GM18511 (cell line): ENCODE results near the gene XPC.

Experiments used
- ATAC-seq: cut with Tn5 transposase; IDR thresholded peaks from one replicate; pipeline ENCODE4 v1.9.1; 2021; ENCODE audit warnings: mild to moderate bottlenecking, moderate library complexity; ENCODE audit not compliant: unreplicated experiment

XPC gene

DNA sequence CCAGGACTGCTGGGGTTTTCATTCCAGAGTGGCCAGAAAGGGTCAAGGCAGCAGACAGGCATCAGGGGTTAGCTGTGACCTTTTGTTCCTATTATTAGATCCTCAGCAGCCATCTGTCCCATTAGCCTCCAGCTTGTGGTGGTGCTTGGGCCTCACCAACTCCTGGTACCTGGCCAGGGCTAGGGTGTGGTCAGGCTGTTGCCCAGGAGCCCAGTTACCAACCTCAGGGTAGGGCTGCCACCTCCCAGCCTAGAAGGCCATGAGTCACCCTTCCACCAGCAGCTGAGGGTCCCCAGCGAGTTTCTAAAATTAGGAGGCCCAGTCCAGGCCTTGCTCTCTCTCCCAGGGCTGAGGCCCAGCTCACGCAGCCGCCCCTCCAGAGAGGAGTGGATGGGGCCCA lies 41.4 kb downstream of the XPC start:
- ATAC-seq: no peak

DNA sequence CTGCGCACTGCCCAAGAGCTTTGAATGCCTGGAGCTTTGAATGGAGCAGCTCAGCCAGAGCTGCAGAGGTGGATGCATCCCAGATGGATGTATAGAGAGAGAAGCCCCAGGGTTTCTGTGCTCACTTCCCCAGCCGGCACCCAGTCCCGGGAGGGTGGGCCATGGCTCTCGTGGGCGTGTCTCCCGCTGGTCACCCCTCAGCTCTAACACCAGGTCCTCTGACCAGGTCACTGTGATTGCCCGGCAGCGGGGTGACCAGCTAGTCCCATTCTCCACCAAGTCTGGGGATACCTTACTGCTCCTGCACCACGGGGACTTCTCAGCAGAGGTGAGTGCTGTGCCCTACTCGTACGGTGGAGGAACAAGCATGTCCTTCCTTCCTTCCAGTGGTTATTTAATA lies 42.8 kb downstream of the XPC start:
- ATAC-seq: no peak

DNA sequence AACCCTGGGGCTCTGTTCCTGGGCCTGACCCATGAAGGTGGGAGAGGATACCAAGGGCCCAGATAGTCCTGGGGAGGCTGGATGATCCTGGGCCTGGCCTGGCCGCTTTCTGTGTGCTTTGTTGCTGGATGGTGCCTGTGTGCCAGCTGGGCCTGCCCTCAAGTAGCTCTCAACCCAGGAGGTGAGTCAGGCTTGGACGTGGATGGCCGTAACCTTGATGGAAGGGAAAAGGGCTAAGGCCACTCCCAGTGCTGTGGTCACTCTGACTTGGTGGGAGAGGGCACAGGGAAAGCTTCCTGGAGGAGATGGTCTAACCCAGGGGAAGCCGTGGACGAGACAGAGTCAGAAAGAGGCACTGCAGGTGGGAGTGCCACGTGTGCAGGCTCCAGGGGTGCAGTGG lies 44.1 kb downstream of the XPC start:
- no peak for ATAC-seq

DNA sequence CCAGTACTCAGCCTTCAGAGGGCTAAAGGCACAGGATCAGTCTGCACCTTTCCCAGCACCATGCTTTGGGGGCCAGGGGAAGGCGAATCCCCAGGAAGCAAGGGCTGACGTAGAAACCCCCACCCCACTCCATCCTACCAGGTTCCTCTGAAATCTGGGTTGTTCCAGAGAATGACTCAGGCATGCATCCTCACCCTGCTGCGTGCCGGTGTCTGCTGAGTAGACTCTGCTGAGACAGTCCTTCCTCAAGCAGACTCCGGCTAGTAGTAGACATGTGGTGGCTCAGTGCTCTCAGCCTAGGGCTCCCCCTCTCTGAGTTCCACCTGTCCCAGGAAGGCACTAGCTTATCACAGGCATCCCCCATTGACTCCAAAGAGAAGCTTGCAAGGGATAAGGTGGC lies 44.5 kb downstream of the XPC start:
- ATAC-seq: no peak

DNA sequence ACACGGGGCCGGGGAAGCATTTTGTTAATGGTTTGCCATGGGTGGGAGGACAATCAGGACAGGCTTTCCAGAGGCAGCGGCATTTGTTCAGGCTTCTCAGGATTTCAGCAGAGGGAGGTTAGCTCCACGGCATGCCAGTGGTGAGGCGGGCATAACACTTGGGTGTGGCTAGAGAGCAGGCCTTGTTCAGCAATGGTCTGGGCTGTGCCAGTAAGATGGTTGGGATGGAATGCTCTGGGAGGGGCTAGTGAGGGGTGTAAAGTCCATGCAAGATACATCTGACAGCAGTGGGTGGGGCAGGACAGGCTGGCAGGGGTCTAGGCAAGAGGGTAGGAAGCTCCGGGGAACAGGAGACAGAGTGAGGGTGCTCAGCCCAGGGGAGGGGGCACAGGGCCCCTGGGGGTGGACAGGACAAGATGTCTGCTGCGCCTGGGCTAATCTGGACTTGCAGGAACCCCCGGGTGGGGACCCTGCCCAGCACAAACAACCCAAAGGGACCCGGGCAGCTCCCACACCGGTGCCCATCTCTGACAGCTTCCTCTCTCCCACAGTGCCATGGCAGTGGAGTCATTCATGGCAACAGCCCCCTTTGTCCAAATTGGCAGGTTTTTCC lies 45.1 kb downstream of the XPC start:
- ATAC-seq: no peak

DNA sequence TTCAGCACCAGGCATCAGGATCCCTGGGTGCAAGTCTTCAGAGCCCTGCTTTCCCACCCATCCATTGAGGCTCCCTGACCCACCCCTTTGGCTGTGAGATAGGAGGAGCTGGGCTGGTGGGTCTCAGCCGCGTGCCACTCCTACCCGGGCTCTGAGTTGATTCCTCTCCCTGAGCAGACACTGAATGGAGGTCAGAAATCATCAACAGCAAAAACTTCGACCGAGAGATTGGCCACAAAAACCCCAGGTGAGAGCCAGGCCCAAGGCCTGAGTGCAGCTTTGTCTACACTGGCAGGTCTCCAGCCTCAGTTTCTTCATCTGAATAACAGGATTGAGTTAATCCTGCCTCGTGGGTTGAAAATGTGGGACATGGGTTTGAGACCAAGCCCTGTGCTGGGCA lies 45.7 kb downstream of the XPC start:
- no peak for ATAC-seq

DNA sequence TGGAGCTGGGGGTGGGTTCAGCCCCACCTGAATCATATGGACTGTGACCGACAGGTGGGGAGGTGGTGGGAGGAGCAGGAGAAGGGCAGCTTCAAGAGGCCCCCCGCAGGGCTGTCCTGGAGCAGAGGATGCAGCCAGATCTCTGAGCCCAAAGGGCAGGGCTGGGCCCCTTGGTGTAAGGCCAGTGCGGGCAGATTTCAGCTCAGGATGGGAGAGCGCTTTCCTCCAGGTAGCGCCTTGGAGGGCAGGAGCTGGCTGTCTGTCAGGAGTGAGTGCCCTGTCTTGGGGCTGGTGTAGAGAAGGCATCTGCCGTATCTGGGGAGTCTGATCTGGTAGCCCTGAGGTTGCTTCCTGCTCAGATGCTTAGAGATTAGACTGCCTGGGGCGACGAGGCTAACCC lies 46.3 kb downstream of the XPC start:
- ATAC-seq: no peak

DNA sequence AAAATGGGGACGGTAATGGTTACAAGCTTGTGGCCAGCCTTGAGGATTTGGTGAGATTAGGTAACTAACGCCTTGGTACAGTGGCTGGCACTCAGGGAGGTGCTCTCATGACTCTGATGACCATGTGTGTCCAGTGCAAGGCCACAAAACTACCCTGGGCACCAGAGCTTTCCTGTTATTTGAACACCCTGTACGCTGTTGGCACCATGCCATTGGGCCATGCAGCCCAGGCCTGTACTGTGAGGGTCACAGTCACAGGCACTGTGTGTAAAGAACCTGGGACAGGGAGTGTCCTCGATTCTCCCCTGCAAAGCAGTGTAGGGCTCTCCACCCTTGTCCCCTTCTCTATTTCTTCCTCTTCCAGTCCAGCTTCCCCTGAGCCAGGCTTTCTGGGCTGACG lies 47.3 kb downstream of the XPC start:
- ATAC-seq: no peak

DNA sequence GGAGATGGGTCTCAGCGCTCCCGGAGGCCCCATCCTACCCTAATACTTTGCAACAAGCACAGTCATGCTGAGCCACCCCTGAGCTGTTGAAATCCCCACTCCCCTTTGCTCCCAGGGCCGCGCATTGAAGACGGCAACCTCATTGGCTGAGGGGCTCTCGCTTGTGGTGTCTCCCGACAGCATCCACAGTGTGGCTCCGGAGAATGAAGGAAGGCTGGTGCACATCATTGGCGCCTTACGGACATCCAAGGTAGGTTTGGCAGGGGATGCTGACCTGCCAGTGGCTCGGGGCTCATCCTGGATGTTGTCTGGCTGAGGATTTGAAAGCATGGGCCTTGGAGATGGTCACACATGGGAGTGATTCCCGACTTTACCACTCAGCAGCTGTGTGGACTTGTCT lies 47.7 kb downstream of the XPC start:
- no peak for ATAC-seq

DNA sequence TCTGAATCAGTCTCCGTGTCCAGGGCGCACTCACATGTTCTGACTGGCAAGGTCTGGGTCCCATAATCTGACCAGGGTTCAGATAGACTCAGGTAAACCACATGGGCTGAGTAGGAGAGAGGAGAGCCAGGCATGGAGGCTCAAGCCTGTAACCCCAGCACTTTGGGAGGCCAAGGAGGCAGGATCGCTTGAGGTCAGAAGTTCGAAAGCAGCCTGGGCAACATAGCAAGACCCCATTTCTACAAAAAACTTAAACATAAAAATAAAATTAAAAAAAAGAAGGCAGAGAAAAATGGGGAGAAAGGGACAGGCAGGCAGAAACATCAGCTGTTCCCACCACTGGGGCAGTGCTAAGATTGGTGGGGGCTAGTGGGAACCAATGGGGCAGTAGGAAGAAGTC lies 48.2 kb downstream of the XPC start:
- ATAC-seq: no peak

DNA sequence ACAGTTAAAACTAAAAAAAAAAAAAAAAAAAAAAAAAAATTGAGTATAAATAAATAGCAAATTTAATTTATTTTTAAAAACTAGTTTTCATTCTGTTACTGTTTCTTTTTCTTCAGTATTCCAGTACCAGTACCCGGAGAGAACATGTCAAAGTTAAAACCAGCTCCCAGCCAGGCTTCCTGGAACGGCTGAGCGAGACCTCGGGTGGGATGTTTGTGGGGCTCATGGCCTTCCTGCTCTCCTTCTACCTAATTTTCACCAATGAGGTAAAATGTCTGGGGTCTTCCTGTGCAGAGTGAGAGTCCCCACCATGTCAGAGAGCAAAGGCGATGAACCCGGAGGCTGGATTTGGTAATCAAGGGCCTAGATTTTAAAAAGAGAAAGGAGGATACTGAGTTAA lies 49.1 kb downstream of the XPC start:
- ATAC-seq: no peak

DNA sequence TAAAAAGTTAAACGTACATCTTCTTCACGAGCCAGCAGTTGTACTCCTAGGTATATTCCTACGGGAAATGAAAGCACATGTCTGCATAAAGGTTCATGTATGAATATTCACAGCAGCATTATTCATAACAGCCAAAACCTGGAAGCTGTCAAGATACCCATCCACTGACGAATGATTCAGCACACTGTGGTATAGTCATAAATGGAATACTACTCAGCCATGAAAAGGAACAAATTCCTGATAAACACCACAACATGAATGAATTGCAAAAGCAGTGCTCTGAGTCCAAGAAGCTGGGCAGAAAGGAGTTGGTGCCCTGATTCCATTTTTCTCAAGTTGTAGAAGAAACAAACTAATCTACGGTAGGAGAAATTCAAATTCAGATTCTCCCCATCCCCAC lies 49.7 kb downstream of the XPC start:
- ATAC-seq: no peak

DNA sequence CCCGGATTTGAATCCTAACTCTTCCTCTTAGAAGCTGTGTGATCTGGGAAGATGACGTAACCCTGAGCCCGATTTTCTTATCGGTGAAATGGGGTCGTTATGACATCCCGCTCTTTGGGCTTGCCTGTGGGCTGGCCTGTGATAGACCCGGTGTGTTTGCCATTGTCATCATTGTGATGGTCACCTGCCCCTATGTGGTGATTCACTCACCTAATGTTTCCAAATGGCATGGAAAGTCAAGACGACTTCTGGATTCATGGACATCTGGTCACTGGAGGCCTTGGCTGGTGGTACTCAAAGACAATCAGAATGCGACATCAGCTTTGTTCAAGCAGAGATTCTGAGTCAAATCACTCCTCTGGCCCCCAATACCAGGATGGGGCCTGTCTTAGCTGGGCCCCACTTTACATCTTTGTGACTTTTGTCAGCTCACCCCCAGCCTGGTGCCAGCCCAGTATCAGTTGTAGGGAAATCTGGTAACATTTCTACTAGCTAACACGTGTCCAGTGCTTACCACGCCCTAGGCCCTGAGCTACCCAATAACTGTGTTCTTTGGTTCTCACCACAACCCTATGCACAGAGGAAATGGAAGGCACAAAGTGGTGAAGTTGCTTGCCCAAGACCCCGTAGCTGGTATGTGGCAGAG lies 50.8 kb downstream of the XPC start:
- no peak for ATAC-seq

DNA sequence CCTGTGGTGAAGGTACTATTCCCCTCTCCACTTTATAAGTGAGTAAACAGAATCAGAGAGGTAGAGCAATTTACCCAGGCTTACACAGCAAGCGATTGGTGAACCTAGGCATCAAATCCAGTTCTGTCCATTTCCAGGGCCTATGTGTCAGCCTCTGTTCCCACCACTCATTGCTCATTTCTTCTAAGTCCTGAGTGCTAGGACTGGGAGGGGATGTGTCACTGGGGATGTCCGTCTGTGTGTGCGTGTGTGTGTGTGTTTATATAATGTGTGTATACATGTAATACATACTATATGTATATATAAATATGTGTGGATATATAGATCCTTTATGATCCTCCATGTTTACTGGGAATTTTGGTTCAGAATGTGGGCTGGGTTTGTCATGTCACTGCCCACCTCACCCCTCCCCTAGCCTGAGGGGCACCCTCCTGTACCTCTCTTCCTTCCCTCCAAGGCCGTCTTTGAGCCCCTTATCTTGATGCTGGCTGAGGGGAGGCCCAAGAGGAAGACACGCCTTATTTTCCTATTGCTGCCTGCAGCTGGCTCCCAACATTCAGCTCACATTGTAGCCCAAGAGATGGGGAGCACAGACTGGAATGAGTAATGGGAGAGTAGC lies 51.4 kb downstream of the XPC start:
- no peak for ATAC-seq

DNA sequence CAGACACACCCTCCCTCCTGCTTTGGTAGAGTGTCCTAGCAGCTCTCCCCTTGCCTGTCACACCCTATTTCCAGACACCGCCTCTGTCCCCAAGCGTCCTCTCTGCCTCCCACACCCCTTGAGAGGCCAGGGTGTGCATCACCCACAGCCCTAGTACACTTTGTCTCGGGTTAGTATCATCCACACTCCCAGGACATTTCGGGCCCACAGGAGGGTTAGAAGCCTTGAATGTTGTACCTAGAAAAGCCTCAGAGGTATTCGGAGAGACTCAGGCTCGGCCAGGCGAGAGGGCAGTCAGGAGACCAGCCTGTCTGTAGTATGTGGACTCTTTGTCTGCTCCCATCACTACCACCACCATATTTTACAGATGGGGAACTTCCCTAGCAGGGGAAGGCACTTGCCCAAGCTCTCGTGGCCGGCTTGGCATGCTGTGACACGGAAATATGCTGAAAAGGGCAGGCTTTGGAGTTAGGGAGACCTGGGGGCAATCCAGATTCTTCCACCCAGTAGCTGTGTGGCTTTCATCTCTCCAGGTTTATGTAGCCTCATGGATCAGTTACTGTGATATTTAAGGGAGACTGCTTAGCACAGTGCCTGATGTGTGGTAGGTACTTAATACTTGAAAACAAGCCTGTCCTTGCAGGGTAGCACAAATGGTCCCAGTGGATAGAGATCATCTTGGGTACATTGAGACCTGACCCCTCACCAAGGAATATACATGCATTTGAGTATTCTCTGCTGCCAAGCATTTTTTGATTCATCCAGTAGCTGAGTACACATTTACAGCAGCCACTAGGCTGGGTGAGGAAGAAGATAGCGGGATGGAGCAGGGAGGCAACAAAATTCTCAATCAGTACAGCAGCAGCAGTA lies 52.1 kb downstream of the XPC start:
- no peak for ATAC-seq

DNA sequence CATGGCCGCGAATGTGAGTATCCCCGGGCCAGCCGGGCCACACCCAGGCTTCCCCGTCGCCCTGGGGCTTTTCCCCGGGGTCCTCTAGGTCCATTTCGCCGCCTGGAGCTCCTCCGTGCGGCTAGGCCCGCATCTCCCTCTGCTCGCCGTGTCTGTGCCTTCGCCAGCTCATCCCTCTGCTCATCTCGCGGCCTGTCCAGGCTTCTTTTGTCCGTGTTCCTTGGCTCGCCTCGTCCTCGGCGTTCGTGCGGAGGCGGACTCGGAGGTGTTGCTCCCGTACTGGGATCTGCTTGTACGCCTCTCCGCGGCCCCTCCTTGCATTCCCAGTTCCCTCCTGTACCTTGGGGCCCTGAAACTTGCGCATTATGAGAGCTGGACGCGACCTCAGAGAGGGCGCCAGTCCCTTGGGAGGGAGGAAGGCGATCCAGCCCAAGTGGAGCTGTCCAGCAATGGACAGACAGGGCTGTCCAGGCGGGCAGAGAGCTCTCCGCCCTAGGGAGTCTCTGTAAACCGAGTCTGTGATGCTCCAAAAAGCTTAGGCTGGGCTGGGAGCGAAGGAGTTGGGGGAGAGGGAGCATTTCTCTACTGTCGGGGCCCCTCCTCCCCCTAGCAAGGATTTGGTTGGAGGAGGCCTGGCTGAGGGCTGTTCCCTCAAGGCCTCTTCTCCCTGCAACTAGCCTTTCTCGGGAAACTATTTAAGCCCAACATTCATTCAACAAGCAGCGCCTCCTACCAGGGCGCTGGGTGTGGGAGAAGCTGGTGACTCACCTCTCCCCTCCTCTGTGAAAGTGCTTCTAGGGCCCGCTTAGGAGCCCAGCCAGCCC lies 53.0 kb downstream of the XPC start:
- peak; percentile 30 for ATAC-seq

DNA sequence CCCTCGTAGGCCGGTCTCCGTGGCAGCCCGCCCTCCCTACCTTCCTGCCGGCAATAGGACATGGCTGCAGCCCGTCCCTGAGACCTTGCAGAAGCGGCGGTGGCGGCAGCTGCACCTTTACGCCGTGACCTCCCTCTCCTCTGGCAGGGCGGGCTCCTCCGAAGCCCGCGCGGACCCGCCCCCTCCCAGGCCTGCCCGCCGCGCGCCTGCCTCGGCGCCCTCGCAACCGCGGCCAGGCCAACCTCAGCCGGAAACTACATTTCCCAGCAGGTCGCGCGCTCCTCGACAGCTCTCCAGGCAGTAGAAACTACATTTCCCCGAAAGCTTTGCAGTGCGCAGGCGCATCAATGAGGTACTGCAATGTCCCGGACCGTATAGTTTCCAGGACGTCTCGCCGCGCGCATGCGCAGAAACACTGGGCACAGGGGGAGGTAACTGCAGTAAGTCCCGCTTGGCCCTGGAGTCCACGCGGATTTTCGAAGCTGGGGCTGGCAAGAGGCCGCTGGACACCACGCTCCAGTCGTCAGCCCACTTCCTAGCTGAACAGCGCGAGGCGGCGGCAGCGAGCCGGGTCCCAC lies 53.7 kb downstream of the XPC start, which contains the start of the genes CHCHD4 and TMEM43:
Gene CHCHD4 (minus strand): TSS at position 256 of the 578 bp plus-strand sequence. CDS start 194 bp downstream, at position 62.
Gene TMEM43 (plus strand): TSS at position 438 of the 578 bp plus-strand sequence. CDS start 142 bp downstream, outside the sequence.
- ATAC-seq: peak; percentile 87

DNA sequence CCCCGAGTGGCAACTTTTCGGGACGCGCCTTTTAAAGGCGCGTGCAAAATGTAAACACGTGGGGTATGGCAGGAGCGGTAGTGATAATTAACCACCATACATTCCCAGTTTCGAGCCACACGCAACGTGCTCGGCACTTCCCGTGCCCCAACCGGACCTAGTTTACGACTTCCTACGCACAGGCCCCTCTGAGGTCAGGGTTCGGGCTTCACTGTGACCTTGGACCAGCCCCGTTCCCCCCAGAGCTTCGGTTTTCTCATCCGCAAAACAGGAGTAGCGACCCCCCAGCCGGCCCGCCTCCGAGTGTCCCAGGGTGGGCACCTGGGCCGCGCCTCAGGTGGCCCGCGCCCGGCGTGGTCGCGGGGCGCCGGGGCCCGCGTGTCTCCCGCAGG lies 54.2 kb downstream of the XPC start:
- peak; percentile 64 for ATAC-seq

DNA sequence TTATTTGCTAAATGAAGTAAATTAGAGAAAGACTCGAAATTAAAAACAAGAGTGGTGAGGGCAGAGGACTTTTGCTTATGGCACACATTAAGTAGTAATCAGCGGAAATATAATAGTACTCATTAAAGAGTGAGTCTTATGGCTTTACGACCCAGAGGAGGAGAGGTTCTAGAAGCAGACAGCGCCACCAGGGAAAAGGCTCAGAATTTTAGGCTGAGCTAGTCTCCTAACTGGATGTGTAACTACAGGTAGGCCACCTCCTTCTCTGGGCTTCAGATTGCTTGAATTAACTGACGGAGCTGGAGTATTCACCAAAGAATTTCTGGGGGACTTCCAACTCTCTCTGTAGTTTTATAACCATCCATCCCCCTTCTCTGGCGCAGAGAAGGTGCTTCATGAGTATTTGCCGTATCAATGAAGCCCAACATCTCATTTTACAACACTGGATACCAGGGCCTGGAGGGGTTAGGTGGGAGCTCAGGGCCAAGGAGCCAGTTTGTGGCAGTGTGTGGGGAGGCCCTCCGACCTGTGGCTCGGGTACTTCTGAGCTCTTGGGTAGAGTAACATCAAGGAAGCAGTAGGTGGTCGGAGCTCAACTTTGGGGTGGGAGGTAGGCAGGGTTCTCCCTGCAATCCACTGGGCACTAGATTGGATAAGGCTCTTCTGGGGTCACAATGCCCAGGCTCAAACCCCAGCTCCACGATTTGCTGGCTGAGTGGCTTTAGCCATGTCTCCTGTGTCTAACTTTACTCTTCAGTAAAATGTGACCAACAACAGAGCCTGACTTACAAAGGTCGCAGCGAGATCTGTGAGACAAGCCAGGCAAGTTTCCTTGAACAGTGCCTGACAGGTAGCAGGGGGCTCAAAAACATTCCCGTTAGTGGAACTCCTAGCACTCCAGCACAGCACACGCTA lies 54.8 kb downstream of the XPC start:
- ATAC-seq: no peak
